ENCODE results near the gene ZNF644. TPM values are rescaled to one million over a fixed set of nuclear protein-coding genes. Genes with fewer than 3 reads are reported as not detected.
A peak's percentile ranks its signal among the peaks of the same experiment; 100 is the strongest.

The ZNF644 gene
- total RNA-seq, 1 donor from 2014 or later: 98.4 TPM

- TF ChIP-seq CTCF (IDR thresholded peaks at IDR 0.05): no peak
- DNase-seq: no peak
- H3K4me3 Mint-ChIP-seq: no peak overlapping the region
- no peaks in the 10 kb centered on the region for H3K27me3 Mint-ChIP-seq
- ChIA-PET CTCF (interaction anchor here (1.6 kb wide), 1 partner anchor 154 kb away, joined by 8 read pairs; no protein-coding TSS in a partner anchor), POLR2A (interaction anchor here (3.3 kb wide), 1 partner anchor 9 kb away, joined by 17 read pairs; the partner anchor contains the start of gene ZNF644)
- H3K36me3 Mint-ChIP-seq (ENCODE audit: low read depth): peaks cover 31% of the 10 kb centered on the region
- intact Hi-C loops (cut with micrococcal nuclease): loop anchor here (10.0 kb wide), 1 partner anchor 47 kb away; no protein-coding TSS in a partner anchor
- H3K4me1 Mint-ChIP-seq: peaks cover 76% of the 10 kb centered on the region
- no peaks in the 10 kb centered on the region for H3K9me3 Mint-ChIP-seq
- H3K27ac Mint-ChIP-seq: no peak overlapping the region
- ATAC-seq (ENCODE audit: low read depth): no peak
Observed at GRCh38 chr1:91011726-91012125, 10.1 kb downstream of the ZNF644 start.

GRCh38 chr1:91007827-91008226 lies 14.0 kb downstream of the ZNF644 start:
- no peak for ATAC-seq (ENCODE audit: low read depth)
- POLR2A ChIA-PET: no interaction called here
- Mint-ChIP-seq H3K4me3 (no peak overlapping the region), H3K9me3 (peaks cover 8% of the 10 kb centered on the region), H3K27ac (no peak overlapping the region), H3K27me3 (no peaks in the 10 kb centered on the region), H3K36me3 (ENCODE audit: low read depth) (peaks cover 40% of the 10 kb centered on the region), H3K4me1 (peaks cover 79% of the 10 kb centered on the region)
- intact Hi-C loops (cut with micrococcal nuclease): loop anchor here (2.0 kb wide), 1 partner anchor 13 kb away; no protein-coding TSS in a partner anchor
- CTCF ChIA-PET: no interaction called here
- DNase-seq: no peak
- no peak for TF ChIP-seq CTCF (IDR thresholded peaks at IDR 0.05)

DNA sequence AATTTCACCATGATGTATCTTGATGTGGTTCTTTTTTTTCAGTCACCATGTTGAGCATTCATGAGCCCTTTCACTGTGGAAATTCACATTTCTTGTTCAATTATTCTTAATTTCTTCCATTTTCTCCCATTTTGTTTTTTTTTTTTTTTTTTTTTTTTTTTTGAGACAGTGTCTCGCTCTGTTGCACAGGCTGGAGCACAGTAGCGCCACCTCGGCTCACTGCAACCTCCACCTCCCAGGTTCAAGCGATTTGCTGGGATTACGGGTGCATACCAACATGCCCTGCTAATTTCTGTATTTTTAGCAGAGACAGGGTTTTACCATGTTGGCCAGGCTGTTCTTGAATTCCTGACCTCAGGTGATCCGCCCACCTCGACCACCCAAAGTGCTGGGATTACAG lies 14.7 kb downstream of the ZNF644 start:
- intact Hi-C loops (cut with micrococcal nuclease): no loop called here
- H3K27ac Mint-ChIP-seq: no peak overlapping the region

DNA sequence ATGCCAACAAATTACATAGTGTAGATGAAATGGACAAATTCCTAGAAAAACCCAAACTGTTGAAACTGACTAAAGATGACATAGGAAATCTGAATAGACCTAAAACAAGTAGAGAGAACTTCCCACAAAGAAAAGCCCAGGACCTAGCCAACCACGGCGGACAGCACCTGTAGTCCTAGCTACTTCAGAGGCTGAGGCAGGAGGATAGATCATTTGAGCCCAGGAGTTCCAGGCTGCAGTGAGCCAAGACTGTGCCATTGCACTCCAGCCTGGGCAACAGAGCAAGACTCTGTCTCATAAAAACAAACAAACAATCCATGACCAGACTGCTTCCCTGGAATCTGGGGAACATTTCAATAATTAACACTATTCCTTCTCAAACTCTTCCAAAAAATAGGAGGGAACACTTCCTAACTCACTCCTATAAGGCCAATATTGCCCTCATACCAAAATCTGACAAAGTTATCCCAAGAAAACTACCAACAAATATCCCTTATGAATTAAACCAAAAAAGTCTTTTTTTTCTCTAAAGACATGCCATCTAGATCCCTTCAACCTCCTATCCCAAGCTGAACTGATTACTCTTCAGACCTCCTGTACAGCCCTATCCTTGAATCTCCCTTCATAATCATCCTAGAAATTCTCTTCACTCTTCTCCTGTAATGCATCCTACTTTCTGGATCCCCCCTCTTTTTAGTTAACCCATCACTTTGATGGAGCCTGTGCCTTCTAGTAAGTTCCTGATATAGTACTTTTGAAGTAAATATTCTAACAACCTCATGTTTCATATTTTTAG lies 15.5 kb downstream of the ZNF644 start:
- intact Hi-C loops (cut with micrococcal nuclease): no loop called here
- DNase-seq (no peak), ATAC-seq (ENCODE audit: low read depth) (peak; percentile 25)
- Mint-ChIP-seq H3K36me3 (ENCODE audit: low read depth) (peaks cover 36% of the 10 kb centered on the region), H3K27me3 (no peaks in the 10 kb centered on the region), H3K4me3 (no peak overlapping the region), H3K27ac (no peak overlapping the region), H3K9me3 (peaks cover 8% of the 10 kb centered on the region), H3K4me1 (peaks cover 77% of the 10 kb centered on the region)
- no peak for TF ChIP-seq CTCF (IDR thresholded peaks at IDR 0.05)
- POLR2A ChIA-PET: no interaction called here
- CTCF ChIA-PET: no interaction called here

More for the DNA sequence above, 14.7 kb downstream of the ZNF644 start:
- no peak for ATAC-seq (ENCODE audit: low read depth)
- ChIA-PET CTCF (no interaction called here), POLR2A (no interaction called here)
- Mint-ChIP-seq H3K9me3 (peaks cover 8% of the 10 kb centered on the region), H3K27me3 (no peaks in the 10 kb centered on the region), H3K4me3 (no peak overlapping the region), H3K36me3 (ENCODE audit: low read depth) (peaks cover 35% of the 10 kb centered on the region), H3K4me1 (peaks cover 77% of the 10 kb centered on the region)
- DNase-seq: no peak
- no peak for TF ChIP-seq CTCF (IDR thresholded peaks at IDR 0.05)

DNA sequence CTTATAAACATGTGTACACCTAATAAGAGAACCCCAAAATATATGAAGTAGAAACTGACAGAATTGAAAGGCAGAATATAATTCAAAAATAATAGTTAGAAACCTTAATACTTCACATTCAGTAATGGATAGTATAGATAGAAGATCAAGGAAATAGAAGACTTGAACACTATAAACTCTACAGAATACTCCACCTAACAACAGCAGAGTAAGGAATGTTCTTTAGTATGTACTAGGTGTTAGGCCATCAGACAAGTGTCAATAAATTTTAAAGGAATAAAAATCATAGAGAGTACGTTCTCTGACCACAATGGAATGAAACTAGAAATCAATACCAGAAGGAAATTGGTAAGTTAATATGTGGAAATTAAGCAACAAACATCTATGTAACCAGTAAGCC lies 16.6 kb downstream of the ZNF644 start:
- Mint-ChIP-seq H3K27ac (no peak overlapping the region), H3K4me1 (peaks cover 78% of the 10 kb centered on the region)

More for the DNA sequence above, 16.6 kb downstream of the ZNF644 start:
- ATAC-seq (ENCODE audit: low read depth) (no peak), DNase-seq (no peak)
- POLR2A ChIA-PET: no interaction called here
- TF ChIP-seq CTCF (IDR thresholded peaks at IDR 0.05): no peak
- Mint-ChIP-seq H3K27me3 (no peaks in the 10 kb centered on the region), H3K9me3 (peaks cover 8% of the 10 kb centered on the region), H3K4me3 (no peak overlapping the region), H3K36me3 (ENCODE audit: low read depth) (peaks cover 39% of the 10 kb centered on the region)
- CTCF ChIA-PET: no interaction called here
- intact Hi-C loops (cut with micrococcal nuclease): loop anchor here (2.0 kb wide), 1 partner anchor 14 kb away; no protein-coding TSS in a partner anchor

Measured in activated B cell treated with CpG ODN at 0.5 μM for 24 hours (primary cell).